Upper lobe of left lung (tissue), 6 donors: Measurements from ENCODE around the gene RNASE1. TPM values are rescaled to one million over a fixed set of nuclear protein-coding genes. Genes with fewer than 3 reads are reported as not detected.
A peak's percentile ranks its signal among the peaks of the same experiment; 100 is the strongest.
"Not testable (repeated sequence)": the region's sequence is repeated elsewhere in the genome, so short reads cannot be mapped to it uniquely, and the experiment has no call there.

ENCODE experiments used
- ATAC-seq, 2 donors: fragments of 200-7000 bp; cut with Tn5 transposase; one replicate each; pipeline ENCODE4 v1.9.1; 2022; ENCODE audit warnings: mild to moderate bottlenecking in 2 of 2, moderate library complexity in 2 of 2; ENCODE audit not compliant: low FRiP score in 2 of 2
- DNase-seq, 2 donors: peaks; one replicate each; pipeline ENCODE4 v3.0.0-alpha.2; 2019 to 2020
- H3K27ac ChIP-seq, 4 donors: fragments of 200-600 bp; sonication (generic); one replicate each; pipeline ENCODE4 v1.5.1; 2016 to 2019
- H3K27me3 ChIP-seq, 4 donors: fragments of 200-600 bp; sonication (generic); one replicate each; pipeline ENCODE4 v1.5.1; 2017 to 2019
- H3K36me3 ChIP-seq, 4 donors: fragments of 200-600 bp; sonication (generic); one replicate each; pipeline ENCODE4 v1.5.1; 2016 to 2019
- H3K4me1 ChIP-seq, 4 donors: fragments of 200-600 bp; sonication (generic); one replicate each; pipeline ENCODE4 v1.5.1; 2018 to 2019
- H3K4me3 ChIP-seq, 4 donors: fragments of 200-600 bp; sonication (generic); one replicate each; pipeline ENCODE4 v1.5.1; 2017 to 2019; ENCODE audit warnings: mild to moderate bottlenecking in 2 of 4, moderate library complexity in 1 of 4
- H3K9me3 ChIP-seq, 4 donors: fragments of 200-600 bp; sonication (generic); one replicate each; pipeline ENCODE4 v1.5.1; 2018 to 2019
- CTCF ChIP-seq, 6 experiments: fragments of 450-650 bp in 4 of 6; fragments of 200-600 bp in 2 of 6; sonication (generic) in 2 of 6; IDR thresholded peaks; one replicate each; pipeline ENCODE4 v1.5.1; 2016 to 2019; ENCODE audit warnings: antibody characterized with exemption in 6 of 6
- EP300 ChIP-seq, 4 donors: sonication (generic); formaldehyde crosslinking; IDR thresholded peaks; one replicate each; pipeline ENCODE4 v1.5.1; 2017; ENCODE audit warnings: antibody characterized with exemption in 4 of 4, control low read depth in 2 of 4
- POLR2A ChIP-seq, 4 donors: fragments of 450-650 bp; IDR thresholded peaks; one replicate each; pipeline ENCODE4 v1.5.1; 2016 to 2017; ENCODE audit warnings: antibody characterized with exemption in 4 of 4, mild to moderate bottlenecking in 2 of 4
- POLR2AphosphoS5 ChIP-seq, 2 donors: sonication (generic); formaldehyde crosslinking; IDR thresholded peaks; one replicate each; pipeline ENCODE4 v1.5.1; 2017; ENCODE audit warnings: antibody characterized with exemption in 2 of 2
- WGBS, 2 donors: methylation state at CpG; one replicate each; pipeline ENCODE4 v1.1.5; 2017 to 2018; 5-methylcytosine and 5-hydroxymethylcytosine counted together
- total RNA-seq, 6 donors: library from RNA; depleted of rRNA in 4 of 6; stranded (reverse); fragments of >200 nt in 4 of 6; gene quantifications; one replicate each; pipeline versions ENCODE4 v1.1.0 to v1.2.1, GENCODE V29; 2016 to 2021
- donor health status: DM: no; HTN: no; CAD: no; lungs with moderate emphysema.
- donor health status: DM: no; HTN: yes; CAD: no; lungs with severe emphysema.

The RNASE1 gene
- total RNA-seq, 6 donors from 2014 or later = 229 to 1,558 (median 860) TPM

GRCh38 chr14:20841096-20841495 is 38.5 kb upstream of the RNASE1 start:
- no peak for ATAC-seq
- Histone ChIP-seq H3K36me3 (no peaks in the 10 kb centered on the region), H3K9me3 (no peaks in the 10 kb centered on the region), H3K27me3 (no peaks in the 10 kb centered on the region), H3K27ac (no peak overlapping the region), H3K4me3 (no peak overlapping the region), H3K4me1 (peaks cover 3 to 7% (median 5%) of the 10 kb centered on the region in 4 donors)
- TF ChIP-seq POLR2A (IDR thresholded peaks at IDR 0.05) = no peak
- TF ChIP-seq EP300 (IDR thresholded peaks at IDR 0.05) = no peak
- no peak for TF ChIP-seq POLR2AphosphoS5 (IDR thresholded peaks at IDR 0.05)
- no peak for TF ChIP-seq CTCF (IDR thresholded peaks at IDR 0.05)
- DNase-seq = no peak

GRCh38 chr14:20837831-20838230 is 35.2 kb upstream of the RNASE1 start:
- 55 to 76% methylated on average over 3 of the region's 3 CpGs for WGBS, 2 donors
- DNase-seq = no peak
- TF ChIP-seq CTCF (IDR thresholded peaks at IDR 0.05) = no peak
- no peak for TF ChIP-seq EP300 (IDR thresholded peaks at IDR 0.05)
- TF ChIP-seq POLR2A (IDR thresholded peaks at IDR 0.05) = no peak
- no peak for TF ChIP-seq POLR2AphosphoS5 (IDR thresholded peaks at IDR 0.05)

GRCh38 chr14:20836668-20837338 is 34.2 kb upstream of the RNASE1 start:
- TF ChIP-seq CTCF (IDR thresholded peaks at IDR 0.05) (peak in 5 of 6 experiments; percentile 25 to 54 (median 43)), POLR2A (IDR thresholded peaks at IDR 0.05) (no peak)
- Histone ChIP-seq H3K4me3 (no peak overlapping the region), H3K27me3 (no peaks in the 10 kb centered on the region), H3K36me3 (no peaks in the 10 kb centered on the region), H3K27ac (no peak overlapping the region), H3K9me3 (no peaks in the 10 kb centered on the region), H3K4me1 (peaks cover 3 to 7% (median 5%) of the 10 kb centered on the region in 4 donors)
- DNase-seq = no peak
- ATAC-seq = peak; percentile 39 to 43
- 44 to 49% methylated on average over 5 of the region's 5 CpGs for WGBS, 2 donors

More at GRCh38 chr14:20837831-20838230, 35.2 kb upstream of the RNASE1 start:
- peaks cover 3 to 7% (median 5%) of the 10 kb centered on the region in 4 donors for H3K4me1 ChIP-seq
- H3K36me3 ChIP-seq = no peaks in the 10 kb centered on the region
- no peak overlapping the region for H3K4me3 ChIP-seq
- no peak for ATAC-seq
- no peaks in the 10 kb centered on the region for H3K9me3 ChIP-seq
- H3K27ac ChIP-seq = no peak overlapping the region
- H3K27me3 ChIP-seq = no peaks in the 10 kb centered on the region

- H3K4me1 ChIP-seq = peaks cover 3 to 7% (median 5%) of the 10 kb centered on the region in 4 donors
- H3K27me3 ChIP-seq = no peaks in the 10 kb centered on the region
- no peak for DNase-seq
- no peak for ATAC-seq
- 86 to 89% methylated on average over 2 of the region's 2 CpGs for WGBS, 2 donors
- no peak overlapping the region for H3K4me3 ChIP-seq
- H3K36me3 ChIP-seq = no peaks in the 10 kb centered on the region
- no peak for TF ChIP-seq CTCF (IDR thresholded peaks at IDR 0.05)
- TF ChIP-seq POLR2A (IDR thresholded peaks at IDR 0.05) = no peak
- TF ChIP-seq POLR2AphosphoS5 (IDR thresholded peaks at IDR 0.05) = no peak
- no peak for TF ChIP-seq EP300 (IDR thresholded peaks at IDR 0.05)
- no peaks in the 10 kb centered on the region for H3K9me3 ChIP-seq
- H3K27ac ChIP-seq = no peak overlapping the region
Measured at GRCh38 chr14:20834899-20835298, 32.3 kb upstream of the RNASE1 start.

GRCh38 chr14:20830831-20831230 is 28.2 kb upstream of the RNASE1 start:
- Histone ChIP-seq H3K4me1 (peaks cover 6 to 9% (median 7%) of the 10 kb centered on the region in 4 donors), H3K4me3 (no peak overlapping the region), H3K27me3 (no peaks in the 10 kb centered on the region), H3K27ac (peak overlapping the region in 2 of 4 donors; percentile 3 to 7), H3K9me3 (peaks cover 0 to 6% (median 2%) of the 10 kb centered on the region in 4 donors), H3K36me3 (no peaks in the 10 kb centered on the region)
- peak in 1 of 2 donors; percentile 32 for DNase-seq
- no peak for ATAC-seq
- 70 to 82% methylated on average over 12 of the region's 12 CpGs for WGBS, 2 donors
- TF ChIP-seq EP300 (IDR thresholded peaks at IDR 0.05) (no peak), CTCF (IDR thresholded peaks at IDR 0.05) (no peak), POLR2AphosphoS5 (IDR thresholded peaks at IDR 0.05) (no peak), POLR2A (IDR thresholded peaks at IDR 0.05) (no peak)

DNA sequence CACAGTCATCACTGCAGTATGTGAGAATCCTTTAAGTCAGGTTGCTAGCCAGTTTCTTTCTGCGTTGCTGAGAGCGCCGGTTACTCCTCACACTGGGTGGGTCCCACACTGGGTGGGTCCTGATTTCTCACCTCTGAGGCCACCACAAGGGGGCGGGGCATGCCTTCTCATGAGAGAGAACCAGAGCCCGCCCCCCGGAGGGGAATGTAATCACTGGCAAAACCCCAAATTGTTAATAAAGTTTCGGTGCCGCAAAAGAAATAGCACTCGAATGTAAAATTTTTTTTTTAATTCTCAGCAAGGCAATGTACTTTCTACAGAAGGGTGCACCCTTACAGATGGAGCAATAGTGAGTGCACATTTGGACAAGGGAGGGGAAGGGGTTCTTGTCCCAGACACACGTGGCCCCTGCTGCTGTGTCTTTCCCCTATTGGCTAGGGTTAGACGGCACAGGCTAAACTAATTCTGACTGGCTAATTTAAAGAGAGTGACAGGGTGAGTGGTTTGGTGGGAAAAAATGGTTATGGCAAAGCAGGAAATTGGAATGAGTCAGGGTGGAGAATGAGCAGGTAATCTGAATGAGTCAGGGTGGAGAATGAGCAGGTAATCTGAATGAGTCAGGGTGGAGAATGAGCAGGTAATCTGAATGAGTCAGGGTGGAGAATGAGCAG is 25.5 kb upstream of the RNASE1 start:
- H3K36me3 ChIP-seq, H3K4me1 ChIP-seq, ATAC-seq, H3K4me3 ChIP-seq, DNase-seq, H3K27me3 ChIP-seq, H3K9me3 ChIP-seq: not testable (repeated sequence)
- 93 to 94% methylated on average over 11 of the region's 11 CpGs for WGBS, 2 donors
- H3K27ac ChIP-seq = peak overlapping the region in 1 of 4 donors; percentile 30
